Right lobe of liver (tissue), 6 donors: ENCODE measurements around the gene KIF5C. TPM values are rescaled to one million over a fixed set of nuclear protein-coding genes. Genes with fewer than 3 reads are reported as not detected.
A peak's percentile ranks its signal among the peaks of the same experiment; 100 is the strongest.

Experiments
- ATAC-seq, 4 donors: fragments of 200-7000 bp; cut with Tn5 transposase; one replicate each; pipeline ENCODE4 v1.9.1; 2020; ENCODE audit warnings: mild to moderate bottlenecking in 4 of 4, moderate library complexity in 4 of 4
- DNase-seq, 3 donors: peaks; one replicate each; pipeline ENCODE4 v3.0.0-alpha.2; 2020
- H3K27ac ChIP-seq, 3 donors: fragments of 200-600 bp; one replicate each; pipeline ENCODE4 v1.8.0; 2022
- H3K27me3 ChIP-seq, 2 donors: fragments of 200-600 bp; one replicate each; pipeline ENCODE4 v1.8.0; 2022
- H3K36me3 ChIP-seq, 4 donors: fragments of 200-600 bp; sonication (generic) in 1 of 4; one replicate each; pipeline versions ENCODE4 v1.5.1 to v1.8.0; 2017 to 2022; ENCODE audit warnings: control low read depth in 1 of 4
- H3K4me1 ChIP-seq, 4 donors: fragments of 200-600 bp; sonication (generic) in 1 of 4; one replicate each; pipeline versions ENCODE4 v1.5.1 to v1.8.0; 2017 to 2022; ENCODE audit warnings: control low read depth in 1 of 4
- H3K4me3 ChIP-seq, 3 donors: fragments of 200-600 bp; one replicate each; pipeline ENCODE4 v1.8.0; 2022
- H3K9me3 ChIP-seq, 4 donors: fragments of 200-600 bp; sonication (generic) in 1 of 4; one replicate each; pipeline versions ENCODE4 v1.5.1 to v1.8.0; 2017 to 2022; ENCODE audit warnings: control low read depth in 1 of 4
- CTCF ChIP-seq, 4 donors: fragments of 200-600 bp in 3 of 4; fragments of 450-650 bp in 1 of 4; IDR thresholded peaks; one replicate each; pipeline versions ENCODE4 v1.5.1 to v1.8.0; 2016 to 2022; ENCODE audit warnings: antibody characterized with exemption in 4 of 4, mild to moderate bottlenecking in 2 of 4
- POLR2A ChIP-seq: fragments of 450-650 bp; IDR thresholded peaks from one replicate; pipeline ENCODE4 v1.6.1; 2017; ENCODE audit warnings: antibody characterized with exemption, mild to moderate bottlenecking
- WGBS: methylation state at CpG from one replicate; pipeline ENCODE4 v1.1.6; 2018; ENCODE audit warnings: low coverage, low lambda C conversion rate; ENCODE audit not compliant: insufficient coverage; ENCODE audit errors: missing lambda C conversion rate; 5-methylcytosine and 5-hydroxymethylcytosine counted together
- intact Hi-C, 2 donors: fragments of 100-400 bp; cut with DNase I; formaldehyde crosslinking; loops; one replicate each; pipeline versions ENCODE4 v1.11.2 to v1.14.1; 2022
- total RNA-seq, 6 experiments: library from RNA; depleted of rRNA in 2 of 6; stranded (reverse); fragments of >200 nt in 2 of 6; fragmentation: NEBNext Ultra II Directional in 3 of 6; extraction: Animal tissue kit (Norgen Biotek cat#: 25700) in 3 of 6; gene quantifications; one replicate each; pipeline versions ENCODE4 v1.1.0 to v1.2.4, GENCODE V29; 2016 to 2023
- donor health status: DM: no; HTN: yes; CAD: no.
- donor health status: DM: no; HTN: no; CAD: no.
- donor health status: DM: no; HTN: no; CAD: no.
- donor health status: DM: no; HTN: yes; CAD: no.
- donor health status: DM: no; HTN: yes; CAD: no.

The KIF5C gene
- total RNA-seq, 6 experiments from 2014 or later: 0.07 to 1.1 (median 0.34) TPM

- DNase-seq (peak; percentile 67 to 76 (median 68)), ATAC-seq (peak; percentile 85 to 92 (median 91))
- Histone ChIP-seq H3K36me3 (no peaks in the 10 kb centered on the region), H3K4me1 (no peaks in the 10 kb centered on the region), H3K9me3 (no peaks in the 10 kb centered on the region), H3K27me3 (no peaks in the 10 kb centered on the region), H3K4me3 (no peak overlapping the region), H3K27ac (no peak overlapping the region)
- peak; percentile 74 to 92 (median 91) for TF ChIP-seq CTCF (IDR thresholded peaks at IDR 0.05)
- no peak for TF ChIP-seq POLR2A
- intact Hi-C loops: loop anchor here in 1 of 2 donors (10.0 kb wide), 1 partner anchor 537 kb away; no protein-coding TSS in a partner anchor
- 41% methylated on average over 11 of the region's 14 CpGs for WGBS
These were observed 142.3 kb downstream of the KIF5C start for GRCh38 chr2:149017116-149017985.

GRCh38 chr2:149018981-149019380, 144.0 kb downstream of the KIF5C start:
- H3K27me3 ChIP-seq: no peaks in the 10 kb centered on the region
- DNase-seq (no peak), ATAC-seq (no peak)
- WGBS: 74% methylated on average over 3 of the region's 3 CpGs
- no peaks in the 10 kb centered on the region for H3K4me1 ChIP-seq
- no peaks in the 10 kb centered on the region for H3K36me3 ChIP-seq
- H3K4me3 ChIP-seq: no peak overlapping the region
- no peak for TF ChIP-seq POLR2A
- no peak for TF ChIP-seq CTCF (IDR thresholded peaks at IDR 0.05)
- no peaks in the 10 kb centered on the region for H3K9me3 ChIP-seq
- intact Hi-C loops: loop anchor here in 1 of 2 donors (10.0 kb wide), 1 partner anchor 536 kb away; no protein-coding TSS in a partner anchor
- no peak overlapping the region for H3K27ac ChIP-seq

- Histone ChIP-seq H3K36me3 (no peaks in the 10 kb centered on the region), H3K27me3 (no peaks in the 10 kb centered on the region), H3K4me3 (no peak overlapping the region), H3K9me3 (no peaks in the 10 kb centered on the region), H3K4me1 (no peaks in the 10 kb centered on the region), H3K27ac (no peak overlapping the region)
- DNase-seq: no peak
- no peak for TF ChIP-seq CTCF (IDR thresholded peaks at IDR 0.05)
- no peak for TF ChIP-seq POLR2A
- WGBS: 34% methylated on average over 2 of the region's 2 CpGs
- no peak for ATAC-seq
- intact Hi-C loops: loop anchor here in 1 of 2 donors (10.0 kb wide), 1 partner anchor 535 kb away; no protein-coding TSS in a partner anchor
These were observed 144.7 kb downstream of the KIF5C start for GRCh38 chr2:149019768-149020167.

GRCh38 chr2:149020432-149020851, 145.4 kb downstream of the KIF5C start:
- DNase-seq (no peak), ATAC-seq (peak; percentile 50 to 80 (median 66))
- intact Hi-C loops: no loop called here
- no peaks in the 10 kb centered on the region for H3K4me1 ChIP-seq
- TF ChIP-seq POLR2A: no peak
- no peak for TF ChIP-seq CTCF (IDR thresholded peaks at IDR 0.05)
- no peaks in the 10 kb centered on the region for H3K36me3 ChIP-seq
- H3K9me3 ChIP-seq: no peaks in the 10 kb centered on the region
- no peak overlapping the region for H3K4me3 ChIP-seq
- 29% methylated on average over 6 of the region's 10 CpGs for WGBS
- H3K27ac ChIP-seq: no peak overlapping the region
- no peaks in the 10 kb centered on the region for H3K27me3 ChIP-seq
